HepG2 (cell line): ENCODE measurements around the gene EMILIN3. TPM values are rescaled to one million over a fixed set of nuclear protein-coding genes. Genes with fewer than 3 reads are reported as not detected.

Experiments
- ATAD3A ChIP-seq: sonication (generic); formaldehyde crosslinking; IDR thresholded peaks from 2 replicates; pipeline ENCODE4 v1.4.0; 2020; ENCODE audit warnings: missing genetic modification reagents
- CBX5 ChIP-seq: sonication (generic); formaldehyde crosslinking; IDR thresholded peaks from 2 replicates; pipeline ENCODE4 v1.4.0; 2020; ENCODE audit warnings: missing genetic modification reagents, borderline replicate concordance
- CHD4 ChIP-seq: fragments of 200-600 bp; sonication (generic); IDR thresholded peaks from 2 replicates; pipeline ENCODE4 v1.7.0; 2017; ENCODE audit warnings: mild to moderate bottlenecking, low read length, borderline replicate concordance
- CSRNP1 ChIP-seq: sonication (generic); formaldehyde crosslinking; IDR thresholded peaks from 2 replicates; pipeline ENCODE4 v1.8.1; 2023; ENCODE audit warnings: mild to moderate bottlenecking, missing genetic modification reagents
- DBP ChIP-seq: sonication (generic); formaldehyde crosslinking; IDR thresholded peaks from 2 replicates; pipeline ENCODE4 v1.4.0; 2020; ENCODE audit warnings: missing genetic modification reagents; ENCODE audit errors: not compliant biosample characterization
- DMTF1 ChIP-seq: sonication (generic); formaldehyde crosslinking; IDR thresholded peaks from 2 replicates; pipeline ENCODE4 v1.4.0; 2020; ENCODE audit warnings: mild to moderate bottlenecking, missing genetic modification reagents
- KMT2A ChIP-seq: sonication (generic); formaldehyde crosslinking; IDR thresholded peaks from 2 replicates; pipeline ENCODE4 v1.4.0; 2020; ENCODE audit warnings: missing genetic modification reagents
- KMT2B ChIP-seq: IDR thresholded peaks from 2 replicates; pipeline ENCODE4 v1.6.1; 2016; ENCODE audit warnings: missing genetic modification reagents, missing compliant biosample characterization
- LCORL ChIP-seq, 2 experiments: fragments of 450-650 bp in 1 of 2; sonication (generic) in 1 of 2; formaldehyde crosslinking in 1 of 2; IDR thresholded peaks; 2 replicates each; pipeline versions ENCODE4 v1.5.0 to v1.6.1; 2017 to 2020; ENCODE audit warnings: antibody characterized with exemption in 1 of 2, missing genetic modification reagents in 1 of 2
- PRDM15 ChIP-seq: sonication (generic); formaldehyde crosslinking; IDR thresholded peaks from 2 replicates; pipeline ENCODE4 v1.4.0; 2020; ENCODE audit warnings: missing genetic modification reagents
- RFXANK ChIP-seq: IDR thresholded peaks from 2 replicates; pipeline ENCODE4 v1.6.1; 2016
- SAP130 ChIP-seq: IDR thresholded peaks from 2 replicates; pipeline ENCODE4 v1.6.1; 2016; ENCODE audit warnings: low read depth
- SMAD3 ChIP-seq: sonication (generic); formaldehyde crosslinking; IDR thresholded peaks from 2 replicates; pipeline ENCODE4 v1.4.0; 2020; ENCODE audit warnings: missing genetic modification reagents
- SYNCRIP ChIP-seq: fragments of 200-400 bp; formaldehyde crosslinking; IDR thresholded peaks from 2 replicates; pipeline ENCODE4 v1.6.1; 2018; ENCODE audit warnings: mild to moderate bottlenecking, low read depth, low read length; ENCODE audit not compliant: insufficient read depth
- WIZ ChIP-seq: sonication (generic); formaldehyde crosslinking; IDR thresholded peaks from 2 replicates; pipeline ENCODE4 v1.5.1; 2020; ENCODE audit warnings: mild to moderate bottlenecking, missing genetic modification reagents
- ZKSCAN1 ChIP-seq: fragments of 150-350 bp; IDR thresholded peaks from 2 replicates; pipeline ENCODE4 v1.6.1; 2014; ENCODE audit warnings: low read length
- ZNF441 ChIP-seq: sonication (generic); formaldehyde crosslinking; IDR thresholded peaks from 2 replicates; pipeline ENCODE4 v1.7.0; 2021; ENCODE audit warnings: missing genetic modification reagents, borderline replicate concordance
- ZNF446 ChIP-seq: sonication (generic); formaldehyde crosslinking; IDR thresholded peaks from 2 replicates; pipeline ENCODE4 v1.5.0; 2020; ENCODE audit warnings: mild to moderate bottlenecking, missing genetic modification reagents
- ZNF557 ChIP-seq: sonication (generic); formaldehyde crosslinking; IDR thresholded peaks from 2 replicates; pipeline ENCODE4 v1.4.0; 2020; ENCODE audit warnings: missing genetic modification reagents
- ZNF652 ChIP-seq: IDR thresholded peaks from 2 replicates; pipeline ENCODE4 v1.6.1; 2016; ENCODE audit warnings: low read depth, borderline replicate concordance
- ZNF768 ChIP-seq: sonication (generic); formaldehyde crosslinking; IDR thresholded peaks from 2 replicates; pipeline ENCODE4 v1.4.0; 2020; ENCODE audit warnings: missing genetic modification reagents
- ZNF776 ChIP-seq: sonication (generic); formaldehyde crosslinking; IDR thresholded peaks from 2 replicates; pipeline ENCODE4 v1.4.0; 2020; ENCODE audit warnings: mild to moderate bottlenecking, missing genetic modification reagents
- polyA plus RNA-seq, 8 experiments: library from polyadenylated mRNA; depleted of rRNA in 3 of 8; stranded (reverse) in 7 of 8; unstranded in 1 of 8; fragments of >200 nt; fragmentation: Illumina TruSeq in 4 of 8; extraction: Trizol in 4 of 8; gene quantifications; 2 replicates each; pipeline versions ENCODE4 v1.2.1 to v1.2.3, GENCODE V29; 2011 to 2016; ENCODE audit warnings: low read depth in 4 of 8, missing spikeins in 1 of 8, mixed read lengths in 1 of 8; ENCODE audit not compliant: insufficient read depth in 1 of 8
- total RNA-seq, 5 experiments: library from RNA; depleted of rRNA; stranded (reverse); fragments of >200 nt; fragmentation: Illumina TruSeq; extraction: Trizol; gene quantifications; 2 replicates each; pipeline ENCODE4 v1.2.3, GENCODE V29; 2016; ENCODE audit warnings: low read depth in 1 of 5

EMILIN3 gene
- total and polyA plus RNA-seq, 2 of the 13 experiments (the other 11 are each of a cell fraction or from before 2014, with no cell fraction given) = 0.25 to 0.29 TPM

- no peak for TF ChIP-seq DBP
- TF ChIP-seq ZKSCAN1 = 0 out of 2 replicates have a peak, but pooled peaks have one; percentile 9
- TF ChIP-seq DMTF1 (CRISPR knock-in tag) = no peak
- no peak for TF ChIP-seq ZNF441 (CRISPR knock-in tag)
- no peak for TF ChIP-seq ZNF557 (CRISPR knock-in tag)
- no peak for TF ChIP-seq PRDM15 (CRISPR knock-in tag)
- no peak for TF ChIP-seq SYNCRIP
- no peak for TF ChIP-seq RFXANK (CRISPR knock-in tag)
- TF ChIP-seq SAP130 (CRISPR knock-in tag) = peak; percentile 53
- no peak for TF ChIP-seq LCORL (IDR thresholded peaks at IDR 0.05)
- peak; percentile 92 for TF ChIP-seq LCORL (CRISPR knock-in tag; IDR thresholded peaks at IDR 0.05)
- no peak for TF ChIP-seq ZNF776 (CRISPR knock-in tag)
- TF ChIP-seq SMAD3 = peak; percentile 90; the same call in 1 of the 2 replicates
- TF ChIP-seq CSRNP1 = no peak
- no peak for TF ChIP-seq CHD4
- no peak for TF ChIP-seq ZNF446 (CRISPR knock-in tag)
- no peak for TF ChIP-seq ZNF652 (CRISPR knock-in tag)
- TF ChIP-seq ATAD3A (CRISPR knock-in tag) = no peak
- TF ChIP-seq ZNF768 (CRISPR knock-in tag) = peak; percentile 87; the same call in 1 of the 2 replicates
- 0 out of 2 replicates have a peak, but pooled peaks have one; percentile 68 for TF ChIP-seq WIZ (CRISPR knock-in tag)
- TF ChIP-seq CBX5 = peak; percentile 25; the same call in 1 of the 2 replicates
- TF ChIP-seq KMT2A (CRISPR knock-in tag) = no peak; the same call in 1 of the 2 replicates
- 0 out of 2 replicates have a peak, but pooled peaks have one; percentile 47 for TF ChIP-seq KMT2B
Measured at GRCh38 chr20:41339957-41340326, 26.7 kb downstream of the EMILIN3 start (continued).
